GM23338 (cell line): ENCODE measurements around the gene KRTAP9-2.

ENCODE experiments used
- EZH2 ChIP-seq: fragments of 200-600 bp; sonication (generic); IDR thresholded peaks from one replicate; pipeline ENCODE4 v1.8.0; 2017; ENCODE audit warnings: antibody characterized with exemption, mild to moderate bottlenecking, low read depth; ENCODE audit not compliant: unreplicated experiment
- TF ChIP-seq, protein P1 (sequence below), 2 experiments: fragments of 200-600 bp in 1 of 2; sonication (generic) in 1 of 2; conservative IDR thresholded peaks; 2 replicates each; pipeline versions ENCODE4 v1.5.1 to v1.6.1; 2016 to 2017; ENCODE audit warnings: antibody characterized with exemption in 2 of 2, low read depth in 2 of 2, mild to moderate bottlenecking in 2 of 2, moderate library complexity in 1 of 2

DNA sequence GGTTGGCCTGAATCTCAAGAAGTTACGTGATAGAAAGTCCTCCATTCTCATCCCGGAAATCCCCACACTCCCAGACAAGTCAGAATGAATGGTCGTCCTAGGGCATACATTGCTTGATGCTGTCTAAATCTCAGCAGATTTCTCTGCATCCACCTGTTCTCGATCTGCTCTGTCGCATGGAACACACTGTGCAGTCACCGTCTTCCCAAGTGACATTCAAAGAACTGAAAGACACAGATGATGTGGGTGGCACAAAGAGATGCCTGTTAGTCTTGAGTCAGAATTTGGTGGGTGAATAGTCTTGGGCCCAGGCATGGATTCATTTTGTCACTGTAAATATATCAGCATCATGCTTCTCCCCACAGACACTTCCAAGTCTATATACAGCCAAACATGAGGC is 5.3 kb downstream of the KRTAP9-2 start:
- TF ChIP-seq, protein P1, sequence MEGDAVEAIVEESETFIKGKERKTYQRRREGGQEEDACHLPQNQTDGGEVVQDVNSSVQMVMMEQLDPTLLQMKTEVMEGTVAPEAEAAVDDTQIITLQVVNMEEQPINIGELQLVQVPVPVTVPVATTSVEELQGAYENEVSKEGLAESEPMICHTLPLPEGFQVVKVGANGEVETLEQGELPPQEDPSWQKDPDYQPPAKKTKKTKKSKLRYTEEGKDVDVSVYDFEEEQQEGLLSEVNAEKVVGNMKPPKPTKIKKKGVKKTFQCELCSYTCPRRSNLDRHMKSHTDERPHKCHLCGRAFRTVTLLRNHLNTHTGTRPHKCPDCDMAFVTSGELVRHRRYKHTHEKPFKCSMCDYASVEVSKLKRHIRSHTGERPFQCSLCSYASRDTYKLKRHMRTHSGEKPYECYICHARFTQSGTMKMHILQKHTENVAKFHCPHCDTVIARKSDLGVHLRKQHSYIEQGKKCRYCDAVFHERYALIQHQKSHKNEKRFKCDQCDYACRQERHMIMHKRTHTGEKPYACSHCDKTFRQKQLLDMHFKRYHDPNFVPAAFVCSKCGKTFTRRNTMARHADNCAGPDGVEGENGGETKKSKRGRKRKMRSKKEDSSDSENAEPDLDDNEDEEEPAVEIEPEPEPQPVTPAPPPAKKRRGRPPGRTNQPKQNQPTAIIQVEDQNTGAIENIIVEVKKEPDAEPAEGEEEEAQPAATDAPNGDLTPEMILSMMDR (conservative IDR thresholded peaks at IDR 0.05; ENCODE audit: low read depth in 2 of 2) = no peak
- no peak for TF ChIP-seq EZH2
